SK-N-SH (cell line): ENCODE data around the gene ZNHIT2. TPM values are rescaled to one million over a fixed set of nuclear protein-coding genes. Genes with fewer than 3 reads are reported as not detected.

Source experiments
- CTCF ChIA-PET: fragments of 300-600, 350-600 bp; formaldehyde crosslinking; extraction: SDS; loops from one replicate; lab custom pipeline; 2021; lab: Yijun Ruan, JAX
- POLR2A ChIA-PET: fragments of 350-600 bp; sonication (Branson Sonifier 250); formaldehyde crosslinking; extraction: SDS; loops from one replicate; lab custom pipeline; 2020; ENCODE audit warnings: antibody characterized with exemption, inconsistent platforms; lab: Yijun Ruan, JAX
- DNase-seq: peaks from one replicate; pipeline ENCODE4 v3.0.0; 2012
- H2AFZ ChIP-seq: fragments of 200-600 bp; sonication (generic); 2 replicates; pipeline ENCODE4 v1.8.1; 2016; ENCODE audit warnings: antibody characterized with exemption, mild to moderate bottlenecking, low read depth
- H3F3A ChIP-seq: fragments of 200-600 bp; sonication (generic); replicated peaks from 2 replicates; pipeline ENCODE3; 2016; ENCODE audit warnings: antibody characterized with exemption, mild to moderate bottlenecking; ENCODE audit not compliant: insufficient read depth
- H3K27ac ChIP-seq, 2 experiments: fragments of 200-500 bp in 1 of 2; fragments of 200-600 bp in 1 of 2; sonication (Bioruptor generic) in 1 of 2; sonication (generic), shearing (Covaris generic) in 1 of 2; 2 replicates each; pipeline versions ENCODE4 v1.5.1 to v1.6.1; 2014 to 2016; ENCODE audit warnings: low read depth in 2 of 2, inconsistent platforms in 1 of 2, low read length in 1 of 2, mild to moderate bottlenecking in 1 of 2, mixed read lengths in 1 of 2
- H3K27me3 ChIP-seq: fragments of 200-600 bp; sonication (generic), shearing (Covaris generic); 2 replicates; pipeline ENCODE4 v1.6.1; 2016; ENCODE audit warnings: mixed run types; ENCODE audit not compliant: insufficient read depth
- H3K36me3 ChIP-seq, 2 experiments: fragments of 200-500 bp in 1 of 2; fragments of 200-600 bp in 1 of 2; sonication (Bioruptor generic) in 1 of 2; sonication (generic) in 1 of 2; replicated peaks in 1 of 2; 2 replicates each; pipeline versions ENCODE3 to v1.5.1; 2014 to 2016; ENCODE audit warnings: low read length in 1 of 2, mild to moderate bottlenecking in 1 of 2; ENCODE audit not compliant: insufficient read depth in 2 of 2, control insufficient read depth in 1 of 2
- H3K4me1 ChIP-seq, 2 experiments: fragments of 200-500 bp in 1 of 2; fragments of 200-600 bp in 1 of 2; sonication (Bioruptor generic) in 1 of 2; sonication (generic), shearing (Covaris generic) in 1 of 2; 2 replicates each; pipeline versions ENCODE4 v1.5.1 to v1.6.1; 2014 to 2016; ENCODE audit warnings: low read depth in 1 of 2, low read length in 1 of 2, mixed run types in 1 of 2; ENCODE audit not compliant: insufficient read depth in 2 of 2, control insufficient read depth in 1 of 2
- H3K4me2 ChIP-seq: fragments of 200-600 bp; sonication (generic), shearing (Covaris generic); 2 replicates; pipeline ENCODE4 v1.6.1; 2017; ENCODE audit warnings: mixed run types
- H3K4me3 ChIP-seq, 2 experiments: fragments of 200-500 bp in 1 of 2; fragments of 200-600 bp in 1 of 2; sonication (Bioruptor generic) in 1 of 2; sonication (generic), shearing (Covaris generic) in 1 of 2; 2 replicates each; pipeline versions ENCODE4 v1.5.1 to v1.8.1; 2014 to 2016; ENCODE audit warnings: low read depth in 2 of 2, inconsistent platforms in 1 of 2, low read length in 1 of 2, mild to moderate bottlenecking in 1 of 2, mixed read lengths in 1 of 2, moderate library complexity in 1 of 2
- H3K79me2 ChIP-seq: fragments of 200-600 bp; sonication (generic); 2 replicates; pipeline ENCODE4 v1.8.1; 2017; ENCODE audit warnings: mild to moderate bottlenecking; ENCODE audit not compliant: insufficient read depth
- H3K9ac ChIP-seq: fragments of 200-600 bp; sonication (generic); 2 replicates; pipeline ENCODE4 v1.6.1; 2017; ENCODE audit warnings: mixed run types
- H3K9me2 ChIP-seq: fragments of 200-600 bp; sonication (generic); 2 replicates; pipeline ENCODE4 v1.6.1; 2017; ENCODE audit warnings: mixed run types
- H3K9me3 ChIP-seq: fragments of 200-600 bp; sonication (generic); 2 replicates; pipeline ENCODE4 v1.6.1; 2017; ENCODE audit warnings: mixed run types, mild to moderate bottlenecking, moderate library complexity
- H4K20me1 ChIP-seq: fragments of 200-600 bp; sonication (generic); 2 replicates; pipeline ENCODE4 v1.6.1; 2017; ENCODE audit warnings: mild to moderate bottlenecking, mixed run types; ENCODE audit not compliant: insufficient read depth
- CHD2 ChIP-seq: fragments of 150-350 bp; IDR thresholded peaks from 2 replicates; pipeline ENCODE4 v1.6.1; 2018; ENCODE audit warnings: low read length; ENCODE audit not compliant: partially characterized antibody
- EP300 ChIP-seq, 2 experiments: IDR thresholded peaks; 2 replicates each; pipeline versions ENCODE4 v1.4.0 to v1.6.1; 2012; ENCODE audit warnings: borderline replicate concordance in 1 of 2, low read depth in 1 of 2, low read length in 1 of 2
- FOSL2 ChIP-seq: IDR thresholded peaks from 2 replicates; pipeline ENCODE4 v1.4.0; 2012; ENCODE audit warnings: low read depth, mild to moderate bottlenecking, moderate library complexity, borderline replicate concordance
- FOXM1 ChIP-seq: IDR thresholded peaks from 2 replicates; pipeline ENCODE4 v1.4.0; 2012; ENCODE audit warnings: low read depth, mild to moderate bottlenecking
- GABPA ChIP-seq: IDR thresholded peaks from 2 replicates; pipeline ENCODE4 v1.4.0; 2012; ENCODE audit warnings: low read depth, mild to moderate bottlenecking
- JUND ChIP-seq: IDR thresholded peaks from 2 replicates; pipeline ENCODE4 v1.4.0; 2012
- MAX ChIP-seq: IDR thresholded peaks from 2 replicates; pipeline ENCODE4 v1.4.0; 2012; ENCODE audit warnings: low read depth
- MEF2A ChIP-seq: IDR thresholded peaks from 2 replicates; pipeline ENCODE4 v1.4.0; 2012; ENCODE audit warnings: low read depth, borderline replicate concordance
- NFIC ChIP-seq: IDR thresholded peaks from 2 replicates; pipeline ENCODE4 v1.4.0; 2012; ENCODE audit warnings: borderline replicate concordance
- NRF1 ChIP-seq: IDR thresholded peaks from 2 replicates; pipeline ENCODE4 v1.6.1; 2012; ENCODE audit warnings: low read depth, mild to moderate bottlenecking, low read length
- POLR2AphosphoS5 ChIP-seq: IDR thresholded peaks from 2 replicates; pipeline ENCODE4 v1.6.1; 2012; ENCODE audit warnings: low read depth, low read length
- REST ChIP-seq: IDR thresholded peaks from 2 replicates; pipeline ENCODE4 v1.6.1; 2012; ENCODE audit warnings: mild to moderate bottlenecking, low read depth, low read length, moderate library complexity
- SIN3A ChIP-seq: IDR thresholded peaks from 2 replicates; pipeline ENCODE4 v1.6.1; 2012; ENCODE audit warnings: low read depth, mild to moderate bottlenecking, low read length, moderate library complexity, borderline replicate concordance
- SMC3 ChIP-seq: IDR thresholded peaks from 2 replicates; pipeline ENCODE4 v1.6.1; 2012; ENCODE audit warnings: low read depth, low read length, improper control_type of control experiment
- TEAD4 ChIP-seq: IDR thresholded peaks from 2 replicates; pipeline ENCODE4 v1.4.0; 2012; ENCODE audit warnings: mild to moderate bottlenecking, borderline replicate concordance; ENCODE audit not compliant: insufficient read depth
- YY1 ChIP-seq: IDR thresholded peaks from 2 replicates; pipeline ENCODE4 v1.4.0; 2012; ENCODE audit warnings: low read depth, mild to moderate bottlenecking
- WGBS: methylation state at CpG from one replicate; pipeline ENCODE4 v1.1.6; 2017; ENCODE audit warnings: low lambda C conversion rate; 5-methylcytosine and 5-hydroxymethylcytosine counted together
- polyA plus RNA-seq, 3 experiments: library from polyadenylated mRNA; depleted of rRNA; stranded (reverse); fragments of >200 nt; gene quantifications; 2 replicates each; pipeline ENCODE4 v1.2.3, GENCODE V29; 2012
- TF ChIP-seq, protein P1 (sequence below): fragments of 150-350 bp; IDR thresholded peaks from 2 replicates; pipeline ENCODE4 v1.6.1; 2017; ENCODE audit warnings: antibody characterized with exemption, low read length, low read depth, borderline replicate concordance
- TF ChIP-seq, protein P2 (sequence below): fragments of 150-350 bp; IDR thresholded peaks from 2 replicates; pipeline ENCODE4 v1.6.1; 2016; ENCODE audit warnings: mild to moderate bottlenecking, low read depth, low read length

Gene ZNHIT2
- polyA plus RNA-seq, 1 of the 3 experiments (the other 2 are of a cell fraction), result 5.6 TPM

- H3K27me3 ChIP-seq, result no peaks in the 10 kb centered on the region
- H3K9me3 ChIP-seq, result no peaks in the 10 kb centered on the region
- H3K9ac ChIP-seq, result no peak overlapping the region
- WGBS, result 92% methylated on average over 8 of the region's 11 CpGs
- H3K27ac ChIP-seq, result no peak overlapping the region; a peak in 1 of 4 replicates
- peaks cover 32% of the 10 kb centered on the region for H3F3A ChIP-seq
- peaks cover 14 to 54% of the 10 kb centered on the region in 2 experiments; a peak in 3 of 4 replicates for H3K4me1 ChIP-seq
- H3K36me3 ChIP-seq, result peaks cover 23% of the 10 kb centered on the region in 2 experiments
- no peak overlapping the region for H3K4me2 ChIP-seq
- DNase-seq, result no peak
- H3K9me2 ChIP-seq, result no peaks in the 10 kb centered on the region
- peaks cover 20% of the 10 kb centered on the region for H3K79me2 ChIP-seq
- no peak overlapping the region for H2AFZ ChIP-seq
- CTCF ChIA-PET, result interaction anchor here (1.1 to 4.9 kb wide), 4 partner anchors 15 to 268 kb away, joined by 3 to 150 read pairs (median 4); partner anchors contain the start of gene VPS51
- TF ChIP-seq GABPA (no peak), EP300 (IDR thresholded peaks at IDR 0.05; ENCODE audit: borderline replicate concordance in 1 of 2, low read depth in 1 of 2, low read length in 1 of 2) (no peak), JUND (no peak), FOXM1 (no peak), YY1 (no peak), POLR2AphosphoS5 (no peak; the same call in 1 of the 2 replicates), FOSL2 (no peak), NRF1 (no peak), TEAD4 (no peak), MAX (no peak), SMC3 (no peak), MEF2A (no peak), CHD2 (no peak), REST (no peak), SIN3A (no peak), NFIC (no peak)
- TF ChIP-seq, protein P1, sequence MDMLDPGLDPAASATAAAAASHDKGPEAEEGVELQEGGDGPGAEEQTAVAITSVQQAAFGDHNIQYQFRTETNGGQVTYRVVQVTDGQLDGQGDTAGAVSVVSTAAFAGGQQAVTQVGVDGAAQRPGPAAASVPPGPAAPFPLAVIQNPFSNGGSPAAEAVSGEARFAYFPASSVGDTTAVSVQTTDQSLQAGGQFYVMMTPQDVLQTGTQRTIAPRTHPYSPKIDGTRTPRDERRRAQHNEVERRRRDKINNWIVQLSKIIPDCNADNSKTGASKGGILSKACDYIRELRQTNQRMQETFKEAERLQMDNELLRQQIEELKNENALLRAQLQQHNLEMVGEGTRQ, result no peak
- TF ChIP-seq, protein P2, sequence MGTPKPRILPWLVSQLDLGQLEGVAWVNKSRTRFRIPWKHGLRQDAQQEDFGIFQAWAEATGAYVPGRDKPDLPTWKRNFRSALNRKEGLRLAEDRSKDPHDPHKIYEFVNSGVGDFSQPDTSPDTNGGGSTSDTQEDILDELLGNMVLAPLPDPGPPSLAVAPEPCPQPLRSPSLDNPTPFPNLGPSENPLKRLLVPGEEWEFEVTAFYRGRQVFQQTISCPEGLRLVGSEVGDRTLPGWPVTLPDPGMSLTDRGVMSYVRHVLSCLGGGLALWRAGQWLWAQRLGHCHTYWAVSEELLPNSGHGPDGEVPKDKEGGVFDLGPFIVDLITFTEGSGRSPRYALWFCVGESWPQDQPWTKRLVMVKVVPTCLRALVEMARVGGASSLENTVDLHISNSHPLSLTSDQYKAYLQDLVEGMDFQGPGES, result no peak
- TF ChIP-seq, all 33 proteins: peak for 0
- POLR2A ChIA-PET, result interaction anchor here (1.9 kb wide), 1 partner anchor 20 kb away, joined by 5 read pairs; the partner anchor contains the start of gene SYVN1
- Histone ChIP-seq H3K4me3 (no peak overlapping the region), H4K20me1 (peaks cover 6% of the 10 kb centered on the region; the same call in 1 of the 2 replicates)
Measured at GRCh38 chr11:65114538-65115171, 2.8 kb downstream of the ZNHIT2 start.
